COLO668 (cell line): ENCODE measurements around the gene ACTBL2.
"Not testable (repeated sequence)": the region's sequence is repeated elsewhere in the genome, so short reads cannot be mapped to it uniquely, and the experiment has no call there.

ENCODE experiments used
- DNase-seq: peaks from one replicate; lab custom pipeline; 2025; ENCODE audit not compliant: unreplicated experiment; lab: John Stamatoyannopoulos, UW

The ACTBL2 gene

GRCh38 chr5:57482671-57483106 is at the start of gene ACTBL2:
ACTBL2 (minus strand) TSS chr5:57482811; CDS start chr5:57482707, 104 bp downstream.
- DNase-seq = no peak

- no peak for DNase-seq
Measured at GRCh38 chr5:57531333-57531732, 48.7 kb upstream of the ACTBL2 start.

- no peak for DNase-seq
Measured at GRCh38 chr5:57529864-57530263, 47.3 kb upstream of the ACTBL2 start.

- DNase-seq = no peak
Measured at GRCh38 chr5:57527870-57528269, 45.3 kb upstream of the ACTBL2 start.

GRCh38 chr5:57524348-57525060 is 41.9 kb upstream of the ACTBL2 start:
- no peak for DNase-seq

- DNase-seq = not testable (repeated sequence)
Measured at GRCh38 chr5:57522477-57522876, 39.9 kb upstream of the ACTBL2 start.

GRCh38 chr5:57518415-57518814 is 35.8 kb upstream of the ACTBL2 start:
- not testable (repeated sequence) for DNase-seq

GRCh38 chr5:57517250-57517649 is 34.6 kb upstream of the ACTBL2 start:
- DNase-seq = no peak

GRCh38 chr5:57513785-57514184 is 31.2 kb upstream of the ACTBL2 start:
- DNase-seq = no peak

- DNase-seq = no peak
Measured at GRCh38 chr5:57511321-57511720, 28.7 kb upstream of the ACTBL2 start.

- DNase-seq = no peak
Measured at GRCh38 chr5:57509501-57510260, 27.1 kb upstream of the ACTBL2 start.

- no peak for DNase-seq
Measured at GRCh38 chr5:57508211-57508610, 25.6 kb upstream of the ACTBL2 start.

- no peak for DNase-seq
Measured at GRCh38 chr5:57505272-57506200, 22.9 kb upstream of the ACTBL2 start.

- DNase-seq = no peak
Measured at GRCh38 chr5:57504357-57504756, 21.7 kb upstream of the ACTBL2 start.

GRCh38 chr5:57503433-57503832 is 20.8 kb upstream of the ACTBL2 start:
- DNase-seq = no peak

GRCh38 chr5:57501414-57502201 is 19.0 kb upstream of the ACTBL2 start:
- no peak for DNase-seq

- DNase-seq = no peak
Measured at GRCh38 chr5:57499262-57500050, 16.8 kb upstream of the ACTBL2 start.

GRCh38 chr5:57497733-57498132 is 15.1 kb upstream of the ACTBL2 start:
- no peak for DNase-seq

GRCh38 chr5:57495285-57496086 is 12.9 kb upstream of the ACTBL2 start:
- no peak for DNase-seq
